ENCODE data around the gene CNTNAP2.
"Not testable (repeated sequence)": the region's sequence is repeated elsewhere in the genome, so short reads cannot be mapped to it uniquely, and the experiment has no call there.

Gene CNTNAP2

DNA sequence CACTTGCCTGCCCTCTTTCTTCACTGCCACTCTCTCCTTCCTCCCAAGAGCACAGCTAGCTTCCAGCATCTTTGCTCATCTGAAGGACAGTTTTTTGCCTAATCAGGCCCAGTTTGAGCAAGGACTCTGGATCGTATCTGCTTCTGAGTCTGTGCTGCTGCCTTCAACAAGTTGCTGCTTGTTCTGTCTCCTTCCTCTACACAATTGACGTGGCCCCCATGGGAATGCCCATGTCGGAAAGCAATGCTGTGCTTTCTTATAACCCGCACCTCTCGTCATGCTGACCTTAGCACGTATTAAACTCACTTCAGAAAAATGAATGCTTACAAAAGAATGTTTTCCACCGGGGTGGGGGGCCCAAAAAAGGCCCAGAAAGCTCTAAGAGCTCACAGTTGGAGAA, 2149.3 kb downstream of the CNTNAP2 start:
- DNase-seq (ENCODE audit: low read depth): no peak

DNA sequence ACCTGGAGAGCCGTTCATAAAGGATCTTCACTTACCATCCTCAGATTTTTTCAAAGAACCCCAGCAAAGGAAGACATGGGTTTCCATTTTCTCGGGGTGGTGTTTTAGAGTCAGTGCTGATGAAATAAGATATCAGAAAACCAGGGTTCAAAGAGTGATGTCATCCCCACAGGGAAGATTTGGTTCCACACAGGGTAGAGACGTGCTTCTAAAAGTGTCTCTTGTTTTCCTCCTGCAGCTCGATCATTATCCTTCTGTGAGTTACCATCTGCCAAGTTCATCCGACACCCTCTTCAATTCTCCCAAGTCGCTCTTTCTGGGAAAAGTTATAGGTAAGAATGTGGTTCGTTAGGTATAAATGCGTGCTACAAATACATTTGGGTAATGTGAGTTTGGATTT, 2150.2 kb downstream of the CNTNAP2 start:
- no peak for DNase-seq (ENCODE audit: low read depth)

DNA sequence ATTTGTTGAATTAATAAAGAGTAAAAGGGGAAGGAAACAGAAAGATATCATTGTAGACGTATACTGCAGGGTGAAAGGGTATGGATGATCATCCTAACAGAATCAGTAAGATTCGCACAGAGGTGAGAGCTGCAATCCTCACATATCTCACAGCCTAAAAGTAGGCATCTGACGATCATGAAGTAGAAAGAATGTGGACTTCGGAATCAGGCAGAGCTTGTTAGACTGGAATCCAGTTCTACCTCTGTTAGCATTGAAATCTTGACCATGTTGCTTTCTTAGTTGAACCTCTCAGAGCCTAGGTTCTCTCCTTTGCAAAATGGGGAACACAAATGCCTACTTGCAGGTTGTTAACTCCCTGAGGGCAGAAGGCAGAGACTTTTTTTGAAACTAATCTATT, 2154.0 kb downstream of the CNTNAP2 start:
- DNase-seq (ENCODE audit: low read depth): no peak

DNA sequence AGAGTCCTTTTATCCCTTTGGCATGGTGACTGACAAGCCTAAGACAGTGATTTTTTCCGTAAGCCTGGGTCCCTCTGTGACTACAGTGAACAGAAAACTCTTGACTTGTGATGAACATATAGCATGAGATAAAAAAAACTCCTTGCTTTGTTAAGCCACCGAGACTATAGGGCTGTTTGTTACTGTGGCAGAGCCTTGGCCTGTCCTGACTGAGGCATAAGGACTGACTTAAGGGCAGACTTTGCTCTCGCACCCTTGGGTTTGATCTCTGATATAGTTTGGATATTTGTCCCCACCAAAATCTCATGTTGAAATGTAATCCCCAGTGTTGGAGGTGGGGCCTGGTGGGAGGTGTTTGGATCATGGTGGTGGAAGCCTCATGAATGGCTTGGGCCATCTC, 2157.5 kb downstream of the CNTNAP2 start:
- DNase-seq (ENCODE audit: low read depth): no peak

DNA sequence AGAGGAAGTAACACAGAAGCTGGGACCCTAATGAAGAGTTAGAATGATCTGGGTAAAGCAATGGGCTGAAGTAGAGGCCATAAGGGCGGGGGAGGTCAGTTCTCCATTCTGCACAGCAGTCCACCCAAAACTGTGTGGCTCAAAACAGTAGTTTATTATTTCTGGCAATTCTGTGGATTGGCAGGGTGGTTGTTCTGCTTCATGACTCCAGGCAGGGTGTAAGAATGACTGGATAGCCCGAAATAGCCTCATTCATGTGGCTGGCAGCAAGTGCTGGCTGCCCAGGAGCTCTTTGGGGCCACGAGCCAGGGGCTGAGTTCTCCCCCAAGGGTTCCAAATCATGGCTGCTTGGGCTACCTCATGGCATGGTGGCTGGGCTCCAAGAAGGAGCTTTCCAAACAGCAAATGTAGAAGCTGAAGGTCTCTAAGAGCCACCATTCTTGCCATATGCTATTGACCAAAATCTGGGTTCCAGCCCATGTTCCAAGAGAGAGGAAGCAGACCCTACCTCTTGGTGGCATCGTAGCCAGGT, 2158.8 kb downstream of the CNTNAP2 start:
- DNase-seq (ENCODE audit: low read depth): no peak

DNA sequence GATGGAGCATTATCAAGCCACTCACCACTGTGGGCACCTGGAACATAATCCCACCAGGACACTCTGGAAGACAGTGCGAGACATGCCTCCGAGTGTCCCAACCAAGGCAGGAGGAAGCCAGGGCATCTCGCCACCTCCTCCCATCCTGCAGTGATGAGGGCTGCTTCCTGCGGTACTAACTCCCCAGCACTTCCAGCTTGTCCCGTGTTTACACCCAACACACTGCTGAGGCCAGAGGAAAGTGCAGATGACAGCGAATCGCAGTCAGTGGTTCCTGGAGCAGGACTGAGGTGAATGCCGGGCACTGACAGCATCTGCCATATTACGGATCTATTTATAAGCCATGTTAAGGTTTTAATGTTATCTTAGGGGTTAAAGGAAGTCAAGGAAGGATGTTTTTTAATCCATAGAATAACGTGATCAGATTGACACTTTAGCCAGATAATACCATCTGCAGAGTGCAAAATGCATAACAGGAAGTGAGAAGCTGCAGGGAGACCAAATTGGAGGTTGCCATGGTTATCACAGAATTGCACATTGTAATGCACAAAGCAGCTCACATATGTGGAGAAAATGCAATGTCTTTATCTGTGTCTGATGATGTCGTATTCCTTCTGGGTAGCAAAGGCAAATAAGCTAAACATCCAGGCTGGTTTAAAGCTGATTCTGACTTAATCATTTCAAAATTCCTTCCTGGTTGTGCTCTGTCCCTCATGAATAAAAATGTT, 2159.9 kb downstream of the CNTNAP2 start:
- no peak for DNase-seq (ENCODE audit: low read depth)

DNA sequence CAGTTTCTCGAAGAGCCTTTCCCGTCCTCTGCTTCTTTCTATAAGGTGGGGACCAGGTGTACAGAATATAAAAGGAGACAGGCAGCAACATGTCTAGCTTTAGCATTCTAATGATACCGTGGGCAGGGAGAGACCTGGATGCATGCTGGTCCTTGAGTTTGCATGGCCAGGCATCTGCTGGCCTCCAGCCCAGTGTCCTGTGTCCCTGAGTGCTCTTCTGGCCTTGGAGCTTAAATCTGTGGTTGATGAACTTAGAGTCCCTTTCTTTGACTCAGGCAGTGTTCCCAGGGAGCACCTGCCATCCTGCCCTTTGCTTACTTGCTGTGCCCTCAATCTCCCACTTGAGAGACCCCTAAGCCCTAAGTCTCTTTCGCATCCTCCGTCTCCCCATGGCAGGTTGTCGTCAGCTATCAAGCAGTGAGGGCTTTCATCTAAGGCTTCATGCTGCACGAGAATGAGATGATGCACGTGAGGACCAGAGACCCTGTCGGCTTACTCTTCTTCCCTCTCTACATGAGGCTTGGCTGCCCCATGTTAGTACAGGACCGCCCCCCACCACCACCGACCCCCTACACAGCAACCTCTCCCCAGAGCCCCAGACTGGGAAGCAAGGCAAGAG, 2160.6 kb downstream of the CNTNAP2 start:
- no peak for DNase-seq (ENCODE audit: low read depth)

DNA sequence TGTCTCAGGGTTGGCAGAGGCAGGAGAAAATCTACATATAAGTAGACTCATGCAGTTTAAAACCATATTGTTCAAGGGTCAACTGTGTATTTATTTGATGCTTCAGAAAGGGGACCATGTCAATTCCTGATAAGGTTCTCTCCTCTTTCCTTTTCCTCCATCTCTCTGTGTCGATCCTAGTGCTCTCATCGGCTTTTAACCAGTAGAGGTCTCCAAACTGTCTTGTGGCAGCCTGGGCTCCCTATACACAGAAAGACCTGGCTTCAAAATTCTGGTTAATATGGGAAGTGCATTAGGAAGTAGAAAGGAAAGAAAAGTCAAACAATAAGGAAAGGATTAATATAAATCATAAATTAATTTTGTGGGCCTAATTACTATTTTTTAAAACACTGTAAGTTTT, 2169.5 kb downstream of the CNTNAP2 start:
- no peak for DNase-seq (ENCODE audit: low read depth)

DNA sequence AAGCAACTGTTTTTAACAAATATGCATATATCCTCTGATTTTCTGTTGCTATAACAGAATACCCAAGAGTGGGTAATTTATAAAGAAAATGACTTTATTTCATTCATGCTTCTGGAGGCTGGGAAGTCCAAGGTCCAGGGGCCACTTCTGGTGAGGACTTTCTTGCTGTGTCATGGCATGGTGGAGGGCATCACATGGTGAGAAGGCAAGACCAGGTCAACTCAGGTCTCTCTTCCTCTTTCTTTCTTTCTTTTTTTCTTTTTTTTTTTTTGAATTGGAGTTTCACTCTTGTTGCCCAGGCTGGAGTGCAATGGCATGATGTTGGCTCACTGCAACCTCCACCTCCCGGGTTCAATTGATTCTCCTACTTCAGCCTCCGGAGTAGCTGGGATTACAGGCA, 2170.9 kb downstream of the CNTNAP2 start:
- no peak for DNase-seq (ENCODE audit: low read depth)

DNA sequence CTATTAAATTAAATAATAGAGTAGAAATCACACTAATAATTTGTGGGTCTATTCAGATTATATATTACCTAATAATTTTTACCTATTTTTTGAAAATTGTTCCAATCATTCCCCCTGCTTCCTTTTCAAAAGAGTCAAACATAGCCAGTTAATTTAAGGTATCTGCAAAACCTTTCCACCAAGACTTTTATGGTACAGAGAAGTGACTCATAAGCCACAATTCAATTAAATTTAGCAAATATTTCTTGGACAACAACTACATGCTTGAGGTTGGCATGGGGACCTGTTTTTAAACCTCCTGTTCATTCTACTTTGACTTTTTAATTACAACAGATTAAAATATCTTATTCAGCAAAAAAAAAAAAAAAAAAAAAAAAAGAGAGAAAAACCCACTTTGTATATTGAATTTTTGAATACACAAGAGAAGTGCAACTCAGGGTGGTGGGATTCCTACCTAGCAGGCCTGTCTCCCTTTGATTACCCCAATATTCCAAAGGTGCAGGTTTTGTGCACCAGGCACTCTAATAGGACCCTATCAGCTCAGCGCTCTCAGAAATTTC, 2172.1 kb downstream of the CNTNAP2 start:
- DNase-seq (ENCODE audit: low read depth): no peak

DNA sequence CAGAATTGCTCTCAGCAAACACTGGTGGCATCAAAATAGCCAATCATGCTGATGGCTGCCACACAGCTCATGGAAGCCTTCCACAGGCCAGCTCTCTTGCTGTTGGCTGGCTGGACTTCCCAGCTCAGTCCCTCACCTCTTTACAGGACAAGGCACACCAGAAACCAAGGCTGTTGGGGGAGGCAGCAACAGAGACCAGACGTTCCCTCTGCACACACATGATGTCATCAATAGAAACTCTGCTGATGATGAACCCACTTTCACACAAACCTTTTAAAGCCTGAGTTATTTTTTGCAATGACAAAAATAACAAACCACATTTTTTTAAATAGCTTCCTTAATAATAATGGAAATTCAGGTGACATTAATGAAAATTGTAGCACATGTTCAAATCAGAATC, 2173.0 kb downstream of the CNTNAP2 start:
- no peak for DNase-seq (ENCODE audit: low read depth)

DNA sequence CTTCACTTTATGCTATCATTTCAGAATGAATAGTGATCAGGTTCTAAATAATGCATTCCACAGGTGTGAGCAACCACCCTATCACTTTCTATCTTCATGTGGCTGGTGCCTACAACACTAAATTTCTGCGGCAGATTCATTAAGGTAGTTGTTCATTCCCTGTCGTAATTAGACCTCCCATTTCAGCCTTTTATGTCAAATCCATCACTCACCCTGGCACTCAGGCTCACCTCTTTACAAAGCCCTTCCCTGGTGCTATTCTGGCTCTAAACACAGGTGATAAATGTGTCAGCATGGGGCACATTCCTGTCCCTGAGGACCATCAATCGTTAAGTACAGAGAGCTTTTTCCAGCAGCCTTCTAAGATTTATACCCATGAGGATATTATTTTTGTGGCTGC, 2173.9 kb downstream of the CNTNAP2 start:
- no peak for DNase-seq (ENCODE audit: low read depth)

DNA sequence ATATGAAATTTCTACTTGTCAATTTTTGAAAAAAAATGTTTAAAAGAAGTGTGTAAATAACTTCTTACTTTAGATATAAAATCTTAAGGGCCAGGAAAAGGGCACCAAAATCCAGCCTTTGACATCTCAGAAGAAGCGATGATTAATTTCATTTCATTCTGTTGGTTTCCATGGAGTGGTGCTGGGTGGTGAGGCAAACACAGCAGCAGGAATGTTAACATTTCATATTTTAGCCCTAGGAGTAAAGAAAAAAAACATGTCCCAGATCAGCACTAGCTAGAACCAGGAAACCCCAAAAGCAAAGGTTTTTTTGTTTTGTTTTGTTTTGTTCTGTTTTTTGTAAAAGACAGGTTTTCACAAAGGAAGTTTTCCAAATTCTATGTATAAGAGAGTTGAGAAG, 2175.2 kb downstream of the CNTNAP2 start:
- no peak for DNase-seq (ENCODE audit: low read depth)

DNA sequence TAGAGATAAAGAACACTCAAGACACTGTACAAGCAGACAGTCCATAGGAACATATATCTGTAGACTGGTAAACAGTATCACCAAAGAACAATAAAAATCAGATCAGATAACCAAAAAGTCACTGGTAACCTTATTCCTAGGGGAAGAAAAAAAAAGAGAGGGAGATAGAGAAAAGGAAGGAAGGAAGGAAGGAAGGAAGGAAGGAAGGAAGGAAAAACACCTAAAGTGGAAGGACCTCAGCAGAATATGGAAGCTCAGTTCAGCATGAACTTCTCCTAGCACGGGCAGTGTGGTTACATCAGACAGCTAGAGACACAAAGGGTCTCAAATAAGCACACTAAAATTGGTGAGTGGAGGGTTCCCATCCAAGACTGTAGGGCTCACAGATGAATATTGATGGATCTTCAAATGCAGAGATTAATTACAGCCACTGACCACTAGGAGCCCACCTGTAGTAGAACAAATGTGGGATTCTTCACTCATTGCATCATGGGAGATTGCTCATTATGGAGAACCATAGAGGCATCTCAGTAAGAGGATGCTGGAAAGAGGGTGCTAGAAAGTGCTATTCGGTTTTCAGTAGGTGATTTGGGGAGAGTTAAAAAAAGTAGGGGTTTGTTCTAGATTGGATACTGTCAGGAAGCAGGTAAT, 2180.5 kb downstream of the CNTNAP2 start:
- DNase-seq (ENCODE audit: low read depth): no peak

DNA sequence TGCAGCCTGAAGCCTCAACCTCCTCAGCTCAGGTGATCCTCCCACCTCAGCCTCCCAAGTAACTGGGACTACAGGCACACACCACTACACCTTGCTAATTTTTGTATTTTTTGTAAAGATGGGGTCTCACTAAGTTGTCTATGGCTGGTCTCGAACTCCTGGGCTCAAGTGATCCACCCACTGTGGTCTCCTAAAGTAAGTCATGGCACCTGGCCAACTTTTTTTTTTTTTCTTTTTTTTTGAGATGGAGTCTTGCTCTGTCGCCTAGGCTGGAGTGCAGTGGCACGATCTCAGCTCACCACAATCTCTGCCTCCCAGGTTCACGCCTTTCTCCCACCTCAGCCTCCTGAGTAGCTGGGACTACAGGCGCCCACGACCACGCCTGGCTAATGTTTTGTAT, 2182.2 kb downstream of the CNTNAP2 start:
- DNase-seq (ENCODE audit: low read depth): not testable (repeated sequence)

DNA sequence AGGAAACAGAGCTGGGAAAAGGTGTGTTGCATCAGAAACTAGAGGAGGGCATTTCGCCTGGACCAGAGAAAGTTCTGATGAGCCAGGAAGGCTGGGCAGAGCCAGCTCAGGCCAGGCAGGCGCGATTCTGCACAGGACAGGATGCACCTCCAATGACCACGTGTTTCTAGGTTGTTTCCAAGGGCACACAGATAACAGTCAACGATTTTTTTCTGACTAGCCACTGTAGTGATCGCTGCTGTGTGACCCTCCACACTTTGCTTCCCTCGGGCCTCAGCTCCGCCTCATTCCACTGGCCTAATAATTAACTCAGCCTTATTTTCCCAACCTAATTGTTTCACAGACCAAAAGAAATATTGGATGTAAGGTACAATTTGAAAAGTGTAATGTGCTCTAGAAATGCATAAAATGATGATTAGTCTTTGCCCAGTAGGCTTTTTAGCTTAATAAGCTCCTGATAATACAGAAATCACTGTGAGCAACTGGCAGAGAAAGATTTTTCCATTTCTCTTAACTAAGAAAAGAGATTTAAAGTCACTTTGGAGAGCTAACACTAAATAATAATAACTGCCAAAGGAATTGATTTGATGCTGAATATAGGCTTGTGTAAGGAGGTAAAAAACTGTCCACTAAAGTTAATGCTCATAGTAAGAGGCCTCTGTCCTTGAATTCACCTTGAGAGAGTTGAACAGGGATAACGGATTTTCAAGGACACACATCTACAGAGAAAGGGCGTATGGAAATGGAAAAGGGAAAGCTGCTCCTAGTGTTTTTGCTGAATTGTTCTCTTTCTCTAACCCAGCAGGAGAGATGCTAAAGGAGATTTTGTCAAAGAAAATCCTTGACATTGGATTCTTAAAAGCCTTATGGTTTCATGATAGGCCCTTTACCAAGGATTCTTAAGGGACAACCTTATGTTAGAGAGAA, 2183.0 kb downstream of the CNTNAP2 start:
- no peak for DNase-seq (ENCODE audit: low read depth)

DNA sequence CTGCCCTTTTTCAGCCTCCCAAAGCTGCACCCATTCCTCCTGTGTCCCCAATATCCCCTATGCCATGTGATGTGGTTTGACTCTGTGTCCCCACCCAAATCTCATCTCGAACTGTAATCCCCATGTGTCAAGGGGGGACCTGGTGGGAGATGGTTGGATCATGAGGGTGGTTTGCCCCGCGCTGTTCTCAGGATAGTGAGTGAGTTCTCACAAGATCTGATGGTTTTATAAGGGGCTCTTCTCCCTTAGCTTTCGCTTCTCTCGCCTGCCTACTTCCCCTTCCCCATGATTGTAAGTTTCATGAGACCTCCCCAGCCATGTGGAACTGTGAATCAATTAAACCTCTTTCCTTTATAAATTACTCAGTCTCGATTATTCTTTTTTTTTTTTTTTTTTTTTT, 2185.8 kb downstream of the CNTNAP2 start:
- DNase-seq (ENCODE audit: low read depth): not testable (repeated sequence)

DNA sequence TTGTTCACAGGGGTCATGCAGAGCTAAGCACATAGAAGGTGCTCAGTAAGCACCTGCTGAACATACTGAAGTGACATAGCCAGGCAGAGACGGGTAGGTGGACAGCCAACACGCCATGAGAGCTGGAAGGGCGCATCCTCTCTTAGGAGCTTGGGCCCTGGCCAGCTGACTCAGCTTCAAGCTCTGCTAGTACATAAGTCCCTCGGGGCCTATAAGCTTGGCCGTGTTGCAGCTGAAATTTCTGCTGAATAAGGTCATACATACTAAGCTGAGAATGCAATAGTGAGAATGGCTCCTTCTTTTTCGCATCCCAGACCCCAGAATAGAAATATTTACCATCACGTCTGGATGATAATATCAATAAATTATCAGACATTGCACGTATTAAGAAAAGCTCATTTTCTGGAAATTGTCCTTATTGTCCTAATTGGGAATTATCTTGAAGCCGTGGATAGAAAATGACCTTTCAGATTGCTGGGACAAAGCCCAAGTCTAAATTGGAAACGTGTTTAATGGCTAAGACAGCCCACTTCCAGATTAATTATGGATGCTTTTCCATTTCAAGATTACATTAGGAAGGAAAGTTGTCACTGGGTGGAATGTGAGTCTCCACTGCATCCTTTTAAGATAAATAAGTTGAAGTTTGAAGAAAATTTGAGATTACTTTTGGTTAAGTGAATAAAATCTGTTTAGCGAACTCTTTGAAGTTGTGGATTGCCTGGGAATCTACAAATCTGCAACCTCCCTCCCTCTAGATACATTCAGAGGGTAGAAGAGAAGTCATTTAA, 2186.9 kb downstream of the CNTNAP2 start:
- DNase-seq (ENCODE audit: low read depth): no peak

DNA sequence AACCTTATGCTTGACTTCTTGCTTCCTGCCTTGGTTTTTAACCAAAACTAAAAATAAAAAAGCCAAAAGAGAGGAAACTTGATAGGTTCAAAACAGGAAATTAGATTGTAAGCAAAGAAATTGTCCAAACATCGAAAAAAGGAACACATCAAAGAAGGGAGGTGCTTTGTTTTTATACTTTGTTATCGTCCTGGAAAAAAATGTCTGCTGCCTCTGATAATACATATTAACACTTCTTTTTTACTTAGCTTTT, 2187.4 kb downstream of the CNTNAP2 start:
- DNase-seq (ENCODE audit: low read depth): no peak

DNA sequence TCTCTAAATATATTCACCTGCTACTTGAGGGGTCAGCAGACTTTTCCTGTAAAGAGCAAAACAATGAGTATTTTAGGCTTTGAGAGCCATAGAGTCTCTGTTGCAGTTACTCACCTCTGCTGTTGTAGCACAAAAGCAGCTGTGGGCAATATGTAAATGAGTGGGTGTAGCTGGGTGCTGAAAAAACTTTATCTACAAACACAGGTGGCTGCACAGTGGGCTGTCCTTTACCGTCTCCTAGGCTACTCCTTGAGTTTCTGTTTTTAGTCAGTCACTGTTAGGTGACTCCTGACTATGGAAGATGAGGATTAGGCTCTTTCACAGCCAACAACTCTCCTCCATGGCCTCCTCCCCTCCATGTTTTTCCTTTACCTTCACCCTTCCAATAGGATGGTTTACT, 2187.9 kb downstream of the CNTNAP2 start:
- no peak for DNase-seq (ENCODE audit: low read depth)

DNA sequence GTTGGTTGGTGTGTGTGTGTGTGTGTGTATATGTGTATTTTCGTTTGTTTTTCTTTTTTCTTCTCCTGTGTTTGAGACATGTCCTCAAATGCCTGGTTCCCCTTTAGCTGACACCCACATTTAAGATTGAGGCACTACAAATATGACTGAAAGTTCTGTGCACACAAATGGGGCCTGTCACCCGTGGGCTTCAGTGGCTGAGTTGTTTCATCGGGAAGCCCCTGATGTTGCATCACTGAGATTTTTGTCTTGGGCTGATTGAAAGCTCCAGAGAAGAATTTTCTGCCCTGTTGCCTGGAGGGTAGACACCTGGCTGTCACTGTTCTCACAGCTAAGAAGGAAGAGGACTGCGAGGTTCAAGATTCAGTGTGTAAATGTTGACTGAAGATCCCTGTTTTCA, 2190.2 kb downstream of the CNTNAP2 start:
- DNase-seq (ENCODE audit: low read depth): no peak
